Measurements from ENCODE around the gene PRPSAP1. TPM values are rescaled to one million over a fixed set of nuclear protein-coding genes. Genes with fewer than 3 reads are reported as not detected.

PRPSAP1 gene
- total and polyA plus RNA-seq, 2 of the 8 experiments (the other 6 are each of a cell fraction or from before 2014, with no cell fraction given): 32.0 to 54.2 TPM

- Histone ChIP-seq H3K27ac (ENCODE audit: low read depth, low read length) (no peak overlapping the region), H2AK5ac (ENCODE audit: low read depth, low read length) (no peak overlapping the region), H3K18ac (ENCODE audit: extremely low read depth, low read length) (no peak overlapping the region), H4K5ac (ENCODE audit: insufficient read length, low read depth, low read length) (no peak overlapping the region), H3K79me2 (ENCODE audit: control insufficient read depth in 1 of 2, insufficient read depth in 2 of 2, low read length in 2 of 2) (no peaks in the 10 kb centered on the region), H3K23me2 (ENCODE audit: low read depth, low read length) (peaks cover 10% of the 10 kb centered on the region), H3K23ac (ENCODE audit: insufficient read length) (no peak overlapping the region), H3K4me2 (ENCODE audit: insufficient read depth in 1 of 2, low read depth in 2 of 2, low read length in 2 of 2) (no peak overlapping the region), H3K27me3 (replicated peaks in 1 of 4; ENCODE audit: control insufficient read depth in 3 of 4, extremely low read depth in 1 of 4, insufficient read depth in 3 of 4, low read length in 3 of 4) (peaks cover 2 to 11% (median 9%) of the 10 kb centered on the region in 4 experiments; a peak in 6 of 7 replicates), H3K9me3 (ENCODE audit: insufficient read depth in 2 of 2, low read depth in 1 of 2, low read length in 1 of 2) (no peaks in the 10 kb centered on the region), H3K9ac (replicated peaks in 1 of 4; ENCODE audit: extremely low read depth in 1 of 4, low read depth in 3 of 4, low read length in 3 of 4) (no peak overlapping the region), H3K4ac (replicated peaks; ENCODE audit: insufficient read length, low read depth, low read length) (no peak overlapping the region), H2BK20ac (ENCODE audit: low read length) (no peak overlapping the region), H3K36me3 (ENCODE audit: control insufficient read depth in 2 of 4, insufficient read depth in 4 of 4, low read length in 3 of 4) (no peaks in the 10 kb centered on the region), H2AFZ (ENCODE audit: low read length) (no peak overlapping the region), H3K14ac (ENCODE audit: insufficient read length) (no peak overlapping the region), H3K79me1 (ENCODE audit: low read depth, low read length) (no peaks in the 10 kb centered on the region), H3K56ac (replicated peaks; ENCODE audit: insufficient read length, low read depth, low read length) (no peak overlapping the region), H4K8ac (ENCODE audit: extremely low read depth, insufficient read depth, low read length) (no peak overlapping the region), H2BK12ac (ENCODE audit: low read depth, low read length) (no peak overlapping the region), H2BK15ac (ENCODE audit: low read length) (no peak overlapping the region), H4K91ac (replicated peaks; ENCODE audit: insufficient read length, low read length) (no peak overlapping the region), H3K4me3 (ENCODE audit: extremely low read depth in 1 of 4, insufficient read depth in 2 of 4, low read depth in 3 of 4, low read length in 4 of 4) (no peak overlapping the region), H4K20me1 (replicated peaks in 1 of 2; ENCODE audit: control insufficient read depth in 1 of 2, insufficient read depth in 2 of 2, low read length in 2 of 2) (no peaks in the 10 kb centered on the region), H2BK5ac (ENCODE audit: low read depth, low read length) (no peak overlapping the region), H3K4me1 (replicated peaks in 1 of 4; ENCODE audit: control insufficient read depth in 3 of 4, insufficient read depth in 4 of 4, low read length in 3 of 4) (peaks cover 0 to 20% (median 9%) of the 10 kb centered on the region in 4 experiments; a peak in 5 of 7 replicates), H2BK120ac (replicated peaks; ENCODE audit: low read depth, low read length) (no peak overlapping the region)
- FAIRE-seq: no peak
- CTCF ChIA-PET (ENCODE audit: partially characterized antibody): interaction anchor here (0.6 to 28.1 kb wide), 5 partner anchors 19 to 99 kb away, joined by 3 to 635 read pairs (median 5); partner anchors contain the start of gene PRPSAP1
- no peak for TF ChIP-seq EZH2 (IDR thresholded peaks at IDR 0.05; ENCODE audit: low read depth, low read length, severe bottlenecking)
- no peak for TF ChIP-seq GABPA (IDR thresholded peaks at IDR 0.05; ENCODE audit: borderline replicate concordance, insufficient read depth, low read length)
- no peak for TF ChIP-seq NANOG (IDR thresholded peaks at IDR 0.05; ENCODE audit: insufficient read depth, low read depth, low read length, poor library complexity, severe bottlenecking)
- no peak for TF ChIP-seq SIN3A (conservative IDR thresholded peaks at IDR 0.05 in 1 of 2, IDR thresholded peaks at IDR 0.05 in 1 of 2; ENCODE audit: low read depth in 1 of 2, low read length in 2 of 2)
- no peak for TF ChIP-seq ATF3 (IDR thresholded peaks at IDR 0.05; ENCODE audit: insufficient read depth, low read depth, low read length)
- TF ChIP-seq BACH1 (IDR thresholded peaks at IDR 0.05; ENCODE audit: low read length): no peak
- no peak for TF ChIP-seq PHF8 (conservative IDR thresholded peaks at IDR 0.05; ENCODE audit: low read depth, low read length)
- TF ChIP-seq SP2 (IDR thresholded peaks at IDR 0.05; ENCODE audit: low read length): no peak
- no peak for TF ChIP-seq RBBP5 (IDR thresholded peaks at IDR 0.05; ENCODE audit: borderline replicate concordance, low read depth, low read length)
- DNase-seq (ENCODE audit: low read depth in 1 of 2, low spot score in 2 of 2): no peak
- WGBS, 2 experiments (ENCODE audit: extremely low coverage in 1 of 2, insufficient coverage in 1 of 2, insufficient read length in 1 of 2, insufficient replicate concordance in 2 of 2, low coverage in 1 of 2, low lambda C conversion rate in 2 of 2, missing lambda C conversion rate in 1 of 2): 96% methylated on average over 5 of the region's 5 CpGs; no CpG with 5 or more reads in 1 of the 2 experiments
- POLR2A ChIA-PET (ENCODE audit: partially characterized antibody): interaction anchor here (0.5 to 1.0 kb wide), 2 partner anchors 76 to 167 kb away, joined by 3 read pairs; no protein-coding TSS in a partner anchor
These were observed 25.0 kb upstream of the PRPSAP1 start for GRCh38 chr17:76378548-76379274.
